ENCODE measurements around the gene IQCK.

- no peak for TF ChIP-seq POLR2A (IDR thresholded peaks at IDR 0.05)
- TF ChIP-seq CTCF (IDR thresholded peaks at IDR 0.05): no peak
- TF ChIP-seq EP300 (IDR thresholded peaks at IDR 0.05): no peak
Observed at GRCh38 chr16:19718624-19718965, 524 bp downstream of the IQCK start.
